Nephron progenitor cell (in vitro differentiated cells): ENCODE measurements around the gene GPD1.
"Not testable (repeated sequence)": the region's sequence is repeated elsewhere in the genome, so short reads cannot be mapped to it uniquely, and the experiment has no call there.

ENCODE experiments used
- DNase-seq: peaks from one replicate; pipeline ENCODE4 v3.0.0; 2021
- H3K27ac Mint-ChIP-seq: 2 replicates; pipeline ENCODE4 v1.8.0; 2021; ENCODE audit warnings: mild to moderate bottlenecking, moderate library complexity, mixed read lengths
- H3K27me3 Mint-ChIP-seq: 2 replicates; pipeline ENCODE4 v1.8.0; 2021; ENCODE audit warnings: mild to moderate bottlenecking, low read depth, mixed read lengths; ENCODE audit not compliant: poor library complexity
- H3K36me3 Mint-ChIP-seq: 2 replicates; pipeline ENCODE4 v1.8.0; 2021; ENCODE audit warnings: low read depth, mixed read lengths
- H3K4me1 Mint-ChIP-seq: 2 replicates; pipeline ENCODE4 v1.8.0; 2021; ENCODE audit warnings: mixed read lengths
- H3K4me3 Mint-ChIP-seq: 2 replicates; pipeline ENCODE4 v1.8.0; 2021; ENCODE audit warnings: mild to moderate bottlenecking, moderate library complexity, mixed read lengths
- H3K9me3 Mint-ChIP-seq: 2 replicates; pipeline ENCODE4 v1.8.0; 2021; ENCODE audit warnings: mild to moderate bottlenecking, moderate library complexity, mixed read lengths
- CTCF ChIP-seq: fragments of 200-600 bp; sonication (generic); IDR thresholded peaks from 2 replicates; pipeline ENCODE4 v1.5.0; 2021; ENCODE audit warnings: antibody characterized with exemption

The GPD1 gene

DNA sequence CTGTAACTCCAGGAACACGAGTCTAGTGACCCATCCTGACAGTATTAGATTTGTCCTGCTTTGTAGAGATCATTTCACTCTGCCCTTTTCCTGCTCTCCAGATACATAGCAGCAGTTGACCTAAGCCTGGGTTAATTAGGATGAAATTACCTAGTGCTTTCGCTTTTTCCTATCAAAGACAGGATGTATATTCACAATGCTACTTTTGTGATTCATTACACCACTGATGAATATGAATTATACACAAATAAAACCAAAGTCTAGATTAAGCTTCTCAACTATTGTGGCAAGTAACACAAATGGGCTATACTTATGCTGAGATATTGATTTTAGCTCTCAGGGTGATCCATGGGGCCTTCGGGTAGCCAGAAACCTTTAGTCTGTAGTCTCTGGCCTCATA, 45.5 kb downstream of the GPD1 start:
- peaks cover 7% of the 10 kb centered on the region for H3K36me3 Mint-ChIP-seq
- no peak overlapping the region for H3K4me3 Mint-ChIP-seq
- no peaks in the 10 kb centered on the region for H3K27me3 Mint-ChIP-seq
- TF ChIP-seq CTCF = no peak
- no peaks in the 10 kb centered on the region for H3K9me3 Mint-ChIP-seq
- no peak for DNase-seq
- H3K27ac Mint-ChIP-seq = peak overlapping the region; percentile 42
- H3K4me1 Mint-ChIP-seq = peaks cover 14% of the 10 kb centered on the region

DNA sequence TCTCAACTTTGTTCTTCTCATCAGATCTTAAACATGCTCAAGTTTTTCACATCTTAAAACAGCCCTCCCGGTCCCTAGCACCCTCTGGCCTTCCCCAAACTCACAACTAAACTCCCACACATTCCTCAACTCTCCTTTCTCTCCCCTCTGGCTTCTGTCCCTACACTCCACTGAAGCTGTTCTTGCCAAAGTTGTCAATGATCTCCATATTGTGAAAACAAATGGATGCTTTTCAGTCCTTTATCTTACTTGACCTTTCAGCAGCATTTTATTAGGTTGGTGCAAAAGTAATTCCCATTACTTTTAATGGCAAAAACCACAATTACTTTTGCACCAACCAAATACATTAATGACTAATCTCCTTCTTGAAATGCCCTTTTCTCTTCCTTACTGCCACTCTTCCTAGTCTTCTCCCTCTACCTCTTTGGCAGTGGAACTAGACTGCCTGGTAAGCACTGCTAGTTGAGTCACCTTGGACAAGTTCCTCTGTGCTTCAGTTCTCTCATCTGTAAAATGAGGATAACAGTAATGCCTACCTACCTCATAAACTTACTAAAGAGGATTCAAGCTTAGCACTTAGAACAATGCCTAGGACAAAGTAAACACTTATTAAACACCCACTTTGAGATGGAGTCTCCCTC, 47.4 kb downstream of the GPD1 start:
- peaks cover 8% of the 10 kb centered on the region for H3K36me3 Mint-ChIP-seq
- peak overlapping the region; percentile 62 for H3K27ac Mint-ChIP-seq
- H3K27me3 Mint-ChIP-seq = no peaks in the 10 kb centered on the region
- peaks cover 14% of the 10 kb centered on the region for H3K4me1 Mint-ChIP-seq
- H3K4me3 Mint-ChIP-seq = no peak overlapping the region
- no peak for TF ChIP-seq CTCF
- DNase-seq = no peak
- H3K9me3 Mint-ChIP-seq = no peaks in the 10 kb centered on the region

DNA sequence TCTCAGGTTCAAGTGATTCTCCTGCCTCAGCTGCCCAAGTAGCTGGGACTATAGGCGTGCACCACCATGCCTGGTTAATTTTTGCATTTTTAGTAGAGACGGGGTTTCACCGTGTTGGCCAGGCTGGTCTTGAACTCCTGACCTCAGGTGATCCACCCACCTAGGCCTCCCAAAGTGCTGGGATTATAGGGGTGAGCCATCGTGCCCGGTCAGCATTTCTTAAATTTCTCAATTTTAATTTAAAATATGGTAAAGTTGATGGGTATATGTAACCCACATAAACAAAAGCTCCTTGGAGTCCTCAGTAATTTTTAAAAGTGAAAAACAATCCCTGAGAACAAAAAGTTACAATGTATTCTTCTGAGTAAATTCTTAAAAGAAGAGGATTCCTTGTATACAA, 51.1 kb downstream of the GPD1 start:
- H3K27me3 Mint-ChIP-seq, H3K27ac Mint-ChIP-seq: not testable (repeated sequence)

DNA sequence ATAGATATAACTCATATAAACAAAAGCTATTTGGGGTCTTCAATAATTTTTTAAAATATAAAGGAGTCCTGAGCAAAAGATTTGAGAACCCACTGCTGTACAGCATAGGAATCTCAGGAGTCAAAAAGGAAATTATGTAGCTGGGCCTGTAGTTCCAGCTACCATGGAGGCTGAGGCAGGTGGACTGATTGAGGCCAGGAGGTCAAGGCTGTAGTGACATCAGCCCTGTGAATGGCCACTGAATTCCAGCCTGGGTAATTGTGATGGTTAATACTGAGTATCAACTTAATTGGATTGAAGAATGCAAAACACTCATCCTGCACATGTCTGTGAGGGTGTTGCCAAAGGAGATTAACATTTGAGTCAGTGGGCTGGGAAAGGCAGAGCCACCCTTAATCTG, 52.8 kb downstream of the GPD1 start:
- Mint-ChIP-seq H3K27ac (no peak overlapping the region), H3K9me3 (peaks cover 17% of the 10 kb centered on the region), H3K4me1 (no peaks in the 10 kb centered on the region), H3K36me3 (peaks cover 38% of the 10 kb centered on the region), H3K4me3 (no peak overlapping the region), H3K27me3 (no peaks in the 10 kb centered on the region)
- DNase-seq = no peak
- TF ChIP-seq CTCF = no peak

More for the DNA sequence above, 51.1 kb downstream of the GPD1 start:
- Mint-ChIP-seq H3K4me1 (peaks cover 14% of the 10 kb centered on the region), H3K9me3 (peaks cover 17% of the 10 kb centered on the region), H3K36me3 (peaks cover 32% of the 10 kb centered on the region)
- not testable (repeated sequence) for DNase-seq, H3K4me3 Mint-ChIP-seq

DNA sequence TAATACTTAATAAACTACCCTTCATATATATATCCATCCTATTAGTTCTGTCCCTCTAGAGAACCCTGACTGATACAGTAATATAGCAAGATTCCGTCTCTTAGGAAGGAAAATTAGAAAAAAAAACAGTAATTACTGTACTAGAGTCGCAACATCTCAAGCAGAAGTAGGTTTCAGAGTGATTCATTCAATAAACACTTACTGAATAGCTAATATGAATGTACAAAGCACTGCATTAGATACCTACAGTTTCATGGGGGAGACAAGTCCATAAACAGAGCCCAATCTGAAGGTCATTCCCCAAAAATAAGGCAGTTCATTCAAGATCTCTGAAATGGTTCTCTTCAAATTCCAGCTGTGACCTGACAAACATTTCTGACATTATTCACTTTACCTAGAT, 53.5 kb downstream of the GPD1 start:
- Mint-ChIP-seq H3K27ac (no peak overlapping the region), H3K9me3 (peaks cover 17% of the 10 kb centered on the region), H3K4me1 (no peaks in the 10 kb centered on the region), H3K27me3 (no peaks in the 10 kb centered on the region), H3K4me3 (no peak overlapping the region), H3K36me3 (peaks cover 38% of the 10 kb centered on the region)
- no peak for DNase-seq
- TF ChIP-seq CTCF = no peak

GRCh38 chr12:50160643-50161042, 56.8 kb downstream of the GPD1 start:
- H3K9me3 Mint-ChIP-seq = peaks cover 17% of the 10 kb centered on the region
- H3K4me1 Mint-ChIP-seq = peaks cover 11% of the 10 kb centered on the region
- no peaks in the 10 kb centered on the region for H3K27me3 Mint-ChIP-seq
- H3K27ac Mint-ChIP-seq = no peak overlapping the region
- no peak for DNase-seq
- no peak overlapping the region for H3K4me3 Mint-ChIP-seq
- TF ChIP-seq CTCF = no peak
- H3K36me3 Mint-ChIP-seq = peaks cover 35% of the 10 kb centered on the region
